Endothelial cell of umbilical vein (primary cell): ENCODE results near the gene CBX4. TPM values are rescaled to one million over a fixed set of nuclear protein-coding genes. Genes with fewer than 3 reads are reported as not detected.

Source experiments
- BruUV-seq: library from RNA; stranded (reverse); fragments of 400-500 nt; replicated peaks from 2 replicates; lab custom pipeline; 2021; lab: Mats Ljungman, UMichigan
- CTCF ChIA-PET: fragments of 300-600, 350-600 bp; sonication (Branson Sonifier 250); formaldehyde crosslinking; loops from one replicate; lab custom pipeline; 2021; ENCODE audit warnings: antibody characterized with exemption, inconsistent platforms; lab: Charles Lee
- POLR2A ChIA-PET: fragments of 300-600, 350-600 bp; sonication (Branson Sonifier 250); formaldehyde crosslinking; loops from one replicate; lab custom pipeline; 2021; ENCODE audit warnings: antibody characterized with exemption, inconsistent platforms; lab: Charles Lee
- DNase-seq: peaks from one replicate; pipeline ENCODE4 v3.0.0-alpha.2; 2011; ENCODE audit warnings: low read depth, low spot score
- FAIRE-seq: peaks from 2 replicates; lab custom pipeline; 2011; peaks lifted over from hg19 to GRCh38; lab: Jason Lieb, UNC
- H2AFZ ChIP-seq: 2 replicates; pipeline ENCODE4 v1.6.0; 2012; ENCODE audit warnings: low read depth, low read length, control low read depth, inconsistent platforms
- H3K27ac ChIP-seq: 2 replicates; pipeline ENCODE4 v1.5.1; 2011; ENCODE audit warnings: low read depth, mild to moderate bottlenecking, control low read depth, low read length, moderate library complexity; ENCODE audit not compliant: insufficient read depth
- H3K27me3 ChIP-seq, 2 experiments: 2 replicates each; pipeline versions ENCODE4 v1.6.0 to v1.6.1; 2011; ENCODE audit warnings: low read length in 2 of 2, mixed read lengths in 1 of 2; ENCODE audit not compliant: control insufficient read depth in 2 of 2, insufficient read depth in 2 of 2
- H3K36me3 ChIP-seq, 2 experiments: 2 replicates in 1 of 2; 3 replicates in 1 of 2; pipeline ENCODE4 v1.5.1; 2011; ENCODE audit warnings: low read length in 2 of 2, mild to moderate bottlenecking in 1 of 2, moderate library complexity in 1 of 2; ENCODE audit not compliant: control insufficient read depth in 2 of 2, insufficient read depth in 2 of 2; ENCODE audit errors: extremely low read depth in 1 of 2
- H3K4me1 ChIP-seq: 3 replicates; pipeline ENCODE4 v1.5.1; 2011; ENCODE audit warnings: mild to moderate bottlenecking, low read length; ENCODE audit not compliant: control insufficient read depth, insufficient read depth; ENCODE audit errors: extremely low read depth
- H3K4me2 ChIP-seq: 2 replicates; pipeline ENCODE4 v1.6.1; 2011; ENCODE audit warnings: low read length, control low read depth, mixed read lengths; ENCODE audit not compliant: insufficient read depth
- H3K4me3 ChIP-seq, 3 experiments: fragments of 200-600 bp in 1 of 3; sonication (generic), shearing (Covaris generic) in 1 of 3; replicated peaks in 1 of 3; 2 replicates each; pipeline ENCODE4 v1.5.1; 2011 to 2016; ENCODE audit warnings: control low read depth in 3 of 3, low read length in 3 of 3, mild to moderate bottlenecking in 2 of 3, inconsistent platforms in 1 of 3, low read depth in 1 of 3, moderate library complexity in 1 of 3; ENCODE audit not compliant: insufficient read depth in 1 of 3
- H3K79me2 ChIP-seq: 2 replicates; pipeline ENCODE4 v1.6.0; 2012; ENCODE audit warnings: low read length, inconsistent platforms; ENCODE audit not compliant: control insufficient read depth, insufficient read depth
- H3K9ac ChIP-seq: replicated peaks from 2 replicates; pipeline ENCODE3; 2011; ENCODE audit warnings: low read length, control low read depth; ENCODE audit not compliant: insufficient read depth; ENCODE audit errors: extremely low read depth
- H3K9me1 ChIP-seq: replicated peaks from 3 replicates; pipeline ENCODE4 v1.6.0; 2011; ENCODE audit warnings: mild to moderate bottlenecking, low read length; ENCODE audit not compliant: control insufficient read depth, insufficient read depth; ENCODE audit errors: extremely low read depth
- H3K9me3 ChIP-seq: replicated peaks from 2 replicates; pipeline ENCODE4 v1.5.1; 2012; ENCODE audit warnings: low read length, inconsistent platforms; ENCODE audit not compliant: control insufficient read depth, insufficient read depth
- H4K20me1 ChIP-seq: replicated peaks from 2 replicates; pipeline ENCODE3; 2011; ENCODE audit warnings: mild to moderate bottlenecking, low read length; ENCODE audit not compliant: control insufficient read depth, insufficient read depth; ENCODE audit errors: extremely low read depth
- EZH2 ChIP-seq: IDR thresholded peaks from 2 replicates; pipeline ENCODE4 v1.6.1; 2012; ENCODE audit warnings: borderline replicate concordance, low read depth, mild to moderate bottlenecking, moderate library complexity, low read length, inconsistent platforms; ENCODE audit not compliant: severe bottlenecking
- FOS ChIP-seq: IDR thresholded peaks from 2 replicates; pipeline ENCODE4 v1.6.1; 2011; ENCODE audit warnings: mild to moderate bottlenecking, low read length, moderate library complexity, borderline replicate concordance; ENCODE audit not compliant: insufficient read depth
- GATA2 ChIP-seq: IDR thresholded peaks from 2 replicates; pipeline ENCODE4 v1.7.0; 2011; ENCODE audit warnings: low read depth, mild to moderate bottlenecking, moderate library complexity, mixed read lengths, low read length; ENCODE audit not compliant: insufficient read length, insufficient read depth
- JUN ChIP-seq: IDR thresholded peaks from 2 replicates; pipeline ENCODE4 v1.6.1; 2011; ENCODE audit warnings: borderline replicate concordance, low read depth; ENCODE audit not compliant: insufficient read length, insufficient read depth
- MYC ChIP-seq: IDR thresholded peaks from one replicate; pipeline ENCODE4 v1.6.1; 2011; ENCODE audit warnings: mild to moderate bottlenecking, low read depth, low read length
- POLR2A ChIP-seq: IDR thresholded peaks from 2 replicates; pipeline ENCODE4 v1.6.1; 2012; ENCODE audit warnings: low read depth, mild to moderate bottlenecking, control low read depth, low read length
- POLR2AphosphoS5 ChIP-seq: IDR thresholded peaks from 2 replicates; pipeline ENCODE4 v1.6.1; 2012; ENCODE audit warnings: low read depth, mild to moderate bottlenecking, control low read depth, low read length, moderate library complexity; ENCODE audit not compliant: insufficient read depth
- dilution Hi-C: fragments of 300-500 bp; cut with MboI; formaldehyde crosslinking; loops from one replicate; pipeline ENCODE4 v1.15.0; 2019; ENCODE audit warnings: low sequenced_read_pairs; ENCODE audit not compliant: extremely low pct_ligation_motif_present
- intact Hi-C: fragments of 100-400 bp; cut with micrococcal nuclease; formaldehyde crosslinking; loops from one replicate; pipeline ENCODE4 v1.10.0; 2022
- polyA plus RNA-seq, 4 experiments: library from polyadenylated mRNA; depleted of rRNA in 3 of 4; stranded (reverse) in 3 of 4; unstranded in 1 of 4; fragments of >200 nt; gene quantifications; 2 replicates each; pipeline versions ENCODE4 v1.2.1 to v1.2.3, GENCODE V29; 2011 to 2012; ENCODE audit warnings: missing spikeins in 1 of 4
- total RNA-seq: library from RNA; stranded (reverse); gene quantifications from 2 replicates; pipeline ENCODE4 v1.2.3, GENCODE V29; 2021
- TF ChIP-seq, protein P1 (sequence below), 2 donors: IDR thresholded peaks; 1 replicate in 1 of 2; 2 replicates in 1 of 2; pipeline ENCODE4 v1.5.1; 2011; ENCODE audit warnings: low read length in 2 of 2, mild to moderate bottlenecking in 2 of 2, moderate library complexity in 2 of 2, control low read depth in 1 of 2, inconsistent platforms in 1 of 2, low read depth in 1 of 2; ENCODE audit not compliant: insufficient read depth in 1 of 2; ENCODE audit errors: extremely low read depth in 1 of 2
- TF ChIP-seq, protein P2 (sequence below): IDR thresholded peaks from 2 replicates; pipeline ENCODE4 v1.6.1; 2011; ENCODE audit not compliant: insufficient read depth, insufficient read length

Gene CBX4
- total and polyA plus RNA-seq, 2 donors (not counting 3 experiments of a cell fraction or from before 2014, with no cell fraction given), result 7.0 to 12.3 TPM

DNA sequence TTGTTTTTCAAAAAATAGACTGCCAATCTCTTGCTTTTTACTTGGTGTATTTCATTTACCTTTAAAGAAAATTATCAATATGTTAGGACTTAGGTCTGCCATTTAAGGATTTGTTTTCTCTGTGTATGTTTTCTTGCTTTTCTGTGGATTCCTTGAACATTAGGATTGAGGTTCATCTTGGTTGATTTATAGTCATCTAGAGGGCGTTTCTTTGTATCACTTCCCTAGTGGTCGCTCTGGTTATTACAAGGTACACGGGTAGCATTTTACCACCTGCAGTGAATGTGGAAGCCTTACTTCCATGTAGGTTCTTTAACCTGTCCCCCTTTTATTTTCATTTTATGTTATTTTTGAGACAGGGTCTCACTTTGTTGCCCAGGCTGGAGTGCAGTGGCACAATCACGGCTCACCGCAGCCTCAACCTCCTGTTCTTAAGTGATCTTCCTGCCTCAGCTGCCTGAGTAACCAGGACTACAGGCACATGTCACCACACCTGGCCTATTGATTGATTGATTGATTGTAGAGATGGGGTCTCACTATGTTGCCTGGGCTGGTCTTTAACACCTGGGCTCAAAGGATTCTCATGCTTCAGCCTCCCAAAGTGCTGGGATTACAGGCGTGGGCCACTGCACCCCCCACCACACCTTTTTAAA is 35.2 kb upstream of the CBX4 start:
- no peaks in the 10 kb centered on the region for H4K20me1 ChIP-seq
- no peak overlapping the region for H3K4me3 ChIP-seq
- no peaks in the 10 kb centered on the region for H3K9me1 ChIP-seq
- no peak overlapping the region for H3K4me2 ChIP-seq
- DNase-seq, result peak; percentile 46
- intact Hi-C loops (no loop called here), dilution Hi-C loops (no loop called here)
- FAIRE-seq, result no peak
- no peaks in the 10 kb centered on the region for H3K36me3 ChIP-seq
- POLR2A ChIA-PET, result no interaction called here
- no peak overlapping the region for H3K9ac ChIP-seq
- no peaks in the 10 kb centered on the region for H3K79me2 ChIP-seq
- no TSS peak for BruUV-seq
- H3K9me3 ChIP-seq, result no peaks in the 10 kb centered on the region
- TF ChIP-seq JUN, result no peak
- TF ChIP-seq, protein P1, sequence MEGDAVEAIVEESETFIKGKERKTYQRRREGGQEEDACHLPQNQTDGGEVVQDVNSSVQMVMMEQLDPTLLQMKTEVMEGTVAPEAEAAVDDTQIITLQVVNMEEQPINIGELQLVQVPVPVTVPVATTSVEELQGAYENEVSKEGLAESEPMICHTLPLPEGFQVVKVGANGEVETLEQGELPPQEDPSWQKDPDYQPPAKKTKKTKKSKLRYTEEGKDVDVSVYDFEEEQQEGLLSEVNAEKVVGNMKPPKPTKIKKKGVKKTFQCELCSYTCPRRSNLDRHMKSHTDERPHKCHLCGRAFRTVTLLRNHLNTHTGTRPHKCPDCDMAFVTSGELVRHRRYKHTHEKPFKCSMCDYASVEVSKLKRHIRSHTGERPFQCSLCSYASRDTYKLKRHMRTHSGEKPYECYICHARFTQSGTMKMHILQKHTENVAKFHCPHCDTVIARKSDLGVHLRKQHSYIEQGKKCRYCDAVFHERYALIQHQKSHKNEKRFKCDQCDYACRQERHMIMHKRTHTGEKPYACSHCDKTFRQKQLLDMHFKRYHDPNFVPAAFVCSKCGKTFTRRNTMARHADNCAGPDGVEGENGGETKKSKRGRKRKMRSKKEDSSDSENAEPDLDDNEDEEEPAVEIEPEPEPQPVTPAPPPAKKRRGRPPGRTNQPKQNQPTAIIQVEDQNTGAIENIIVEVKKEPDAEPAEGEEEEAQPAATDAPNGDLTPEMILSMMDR (IDR thresholded peaks at IDR 0.05; ENCODE audit: extremely low read depth in 1 of 2, insufficient read depth in 1 of 2, low read depth in 1 of 2, low read length in 2 of 2), result peak; percentile 35 to 36
- H3K27me3 ChIP-seq, result no peaks in the 10 kb centered on the region
- H3K27ac ChIP-seq, result no peak overlapping the region
- H3K4me1 ChIP-seq, result no peaks in the 10 kb centered on the region
- CTCF ChIA-PET, result interaction anchor here (1.1 to 1.6 kb wide), 6 partner anchors 10 to 30 kb away, joined by 3 to 9 read pairs (median 4); no protein-coding TSS in a partner anchor
- no peak overlapping the region for H2AFZ ChIP-seq

GRCh38 chr17:79873583-79873982 is 34.3 kb upstream of the CBX4 start:
- CTCF ChIA-PET, result interaction anchor here (0.9 to 2.0 kb wide), 9 partner anchors 8 to 134 kb away, joined by 3 to 9 read pairs (median 5); no protein-coding TSS in a partner anchor
- no peaks in the 10 kb centered on the region for H4K20me1 ChIP-seq
- TF ChIP-seq POLR2A (no peak), FOS (no peak), GATA2 (no peak), EZH2 (no peak), JUN (no peak), MYC (no peak), POLR2AphosphoS5 (no peak)
- TF ChIP-seq, protein P2, sequence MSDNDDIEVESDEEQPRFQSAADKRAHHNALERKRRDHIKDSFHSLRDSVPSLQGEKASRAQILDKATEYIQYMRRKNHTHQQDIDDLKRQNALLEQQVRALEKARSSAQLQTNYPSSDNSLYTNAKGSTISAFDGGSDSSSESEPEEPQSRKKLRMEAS, result no peak
- TF ChIP-seq, protein P1 (IDR thresholded peaks at IDR 0.05; ENCODE audit: extremely low read depth in 1 of 2, insufficient read depth in 1 of 2, low read depth in 1 of 2, low read length in 2 of 2), result no peak
- no peak overlapping the region for H3K9ac ChIP-seq
- DNase-seq, result no peak
- intact Hi-C loops, result no loop called here
- no peaks in the 10 kb centered on the region for H3K27me3 ChIP-seq
- H3K27ac ChIP-seq, result no peak overlapping the region
- dilution Hi-C loops, result no loop called here
- no peaks in the 10 kb centered on the region for H3K4me1 ChIP-seq
- no TSS peak for BruUV-seq
- H3K9me1 ChIP-seq, result no peaks in the 10 kb centered on the region
- no peak overlapping the region for H3K4me2 ChIP-seq
- H3K9me3 ChIP-seq, result no peaks in the 10 kb centered on the region
- no peaks in the 10 kb centered on the region for H3K36me3 ChIP-seq
- POLR2A ChIA-PET, result no interaction called here
- no peak overlapping the region for H3K4me3 ChIP-seq
- H2AFZ ChIP-seq, result no peak overlapping the region
- FAIRE-seq, result no peak
- no peaks in the 10 kb centered on the region for H3K79me2 ChIP-seq
